Cerebellar cortex (tissue), 1 donor: Measurements from ENCODE around the gene COL18A1.

ENCODE experiments used
- DNase-seq: peaks from one replicate; pipeline ENCODE4 v3.0.0-alpha.2; 2015; ENCODE audit warnings: low spot score

Gene COL18A1

DNA sequence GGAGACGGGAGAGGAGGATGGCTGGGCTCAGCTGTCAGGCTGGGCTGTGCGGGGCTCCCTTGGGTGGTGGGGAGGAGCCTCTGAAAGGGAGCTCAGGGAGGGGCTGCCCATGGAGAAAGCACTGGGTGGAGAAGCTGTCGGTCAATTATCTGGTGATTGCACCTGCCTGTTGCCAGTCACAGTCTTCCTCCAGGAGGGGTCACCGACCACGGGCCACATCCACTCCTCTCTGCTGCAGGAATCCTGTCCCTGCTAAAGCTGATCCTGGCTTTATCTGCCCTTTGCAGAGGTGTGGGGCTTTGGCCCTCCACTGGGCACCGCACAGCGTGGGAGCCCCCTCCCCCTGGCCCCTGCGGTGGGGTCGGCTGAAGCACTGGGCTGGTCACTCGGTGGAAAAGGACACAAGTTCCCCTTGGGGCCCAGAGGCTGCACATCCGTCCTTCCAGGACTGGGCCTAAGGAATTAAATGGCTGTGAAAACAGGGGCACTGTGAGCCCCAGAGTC lies 21.8 kb upstream of the COL18A1 start:
- no peak for DNase-seq

DNA sequence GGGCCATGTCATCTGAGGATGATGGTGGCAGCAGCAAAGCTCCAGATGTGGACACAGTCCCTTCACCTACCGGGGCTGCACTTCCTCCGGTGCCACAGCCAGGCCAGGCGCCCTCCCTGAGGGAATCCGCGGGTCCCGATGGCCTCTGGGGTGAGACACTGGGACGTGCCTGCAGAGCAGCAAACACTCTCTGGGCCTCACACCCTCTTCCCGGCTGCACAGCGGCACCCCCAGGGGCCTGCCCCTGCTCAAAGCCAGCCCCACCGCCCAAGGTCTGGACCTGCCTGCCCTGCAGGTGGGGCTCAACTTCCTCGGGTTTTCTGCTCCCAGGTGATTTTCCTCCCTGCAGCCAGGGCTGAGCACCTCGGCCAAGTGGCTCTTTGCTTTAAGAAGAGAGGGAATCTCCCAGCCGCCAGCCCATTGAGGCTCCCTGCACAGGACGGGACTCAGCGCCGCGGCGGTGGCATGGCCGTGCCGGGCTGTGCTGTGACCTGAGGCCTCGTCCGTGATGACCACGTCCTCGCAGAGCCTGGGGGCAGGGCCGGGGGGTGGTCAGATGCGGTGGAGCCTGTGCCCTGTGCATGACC lies 21.3 kb upstream of the COL18A1 start:
- DNase-seq = no peak

DNA sequence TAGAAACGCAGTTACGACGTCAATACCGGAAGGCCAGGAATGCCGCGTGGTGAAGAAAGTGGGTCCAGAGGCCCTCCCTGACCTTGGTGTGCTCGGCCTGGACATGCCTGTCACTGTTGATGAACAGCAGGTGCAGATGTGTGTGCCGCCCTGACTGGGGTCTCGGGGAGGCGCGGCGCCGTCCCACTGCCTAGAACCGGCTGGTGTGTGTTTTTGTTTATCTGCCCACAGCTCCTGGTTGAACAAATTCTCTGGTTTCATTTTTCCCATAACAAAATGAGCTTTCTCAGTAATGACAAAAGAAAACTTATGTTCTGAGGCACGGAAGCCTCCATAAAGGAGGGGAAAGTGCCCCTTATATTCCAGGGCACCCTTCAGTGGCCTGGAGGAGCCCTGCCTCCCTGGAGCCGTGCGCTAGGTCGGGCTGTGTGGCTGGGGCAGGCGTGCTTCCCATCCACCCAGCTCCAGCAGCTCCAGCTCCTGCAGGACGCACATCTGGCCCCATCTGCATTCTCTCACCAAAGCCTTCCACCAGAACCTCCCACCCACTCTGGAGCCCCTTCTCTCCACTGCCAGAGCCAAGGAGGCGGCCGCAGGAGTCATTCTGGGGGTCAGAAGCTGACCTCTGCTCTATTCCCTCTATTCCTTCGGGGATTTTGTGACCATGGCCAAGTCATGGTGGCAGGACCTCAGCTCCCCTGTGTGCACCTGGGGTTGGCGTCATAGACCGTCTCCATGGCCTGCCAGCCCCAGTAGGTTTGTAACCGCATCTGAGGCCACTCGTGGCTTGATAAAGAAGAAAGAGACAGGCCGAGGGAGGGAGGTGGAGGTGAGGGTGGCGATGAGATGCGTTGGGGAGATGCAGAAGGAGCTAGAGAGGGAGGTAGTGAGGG lies 20.1 kb upstream of the COL18A1 start:
- DNase-seq = no peak

DNA sequence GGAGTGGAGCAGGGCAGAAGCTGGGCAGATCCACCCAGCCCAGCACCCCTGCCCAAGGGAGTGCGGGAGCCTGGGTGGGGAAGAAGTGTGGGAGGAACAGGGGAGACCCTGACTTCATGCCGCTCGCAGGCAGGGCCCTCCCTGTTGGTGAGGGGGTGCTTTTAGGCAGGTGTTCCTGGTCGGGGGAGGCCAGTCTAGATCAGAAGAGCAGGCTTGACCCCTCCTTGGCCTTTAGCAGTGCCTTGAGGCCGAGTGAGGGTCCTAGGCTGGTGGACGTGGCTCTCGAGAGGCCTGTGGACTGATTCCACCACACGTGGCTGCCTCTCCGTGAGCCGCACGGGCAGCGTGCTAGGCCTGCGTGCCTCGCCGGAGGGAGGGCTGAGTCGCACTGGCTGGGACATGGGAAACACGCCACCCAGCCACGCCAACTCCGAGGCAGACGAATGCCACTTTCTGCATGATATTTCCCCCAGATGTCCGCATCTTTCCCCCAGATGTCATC lies 19.4 kb upstream of the COL18A1 start:
- DNase-seq = no peak

DNA sequence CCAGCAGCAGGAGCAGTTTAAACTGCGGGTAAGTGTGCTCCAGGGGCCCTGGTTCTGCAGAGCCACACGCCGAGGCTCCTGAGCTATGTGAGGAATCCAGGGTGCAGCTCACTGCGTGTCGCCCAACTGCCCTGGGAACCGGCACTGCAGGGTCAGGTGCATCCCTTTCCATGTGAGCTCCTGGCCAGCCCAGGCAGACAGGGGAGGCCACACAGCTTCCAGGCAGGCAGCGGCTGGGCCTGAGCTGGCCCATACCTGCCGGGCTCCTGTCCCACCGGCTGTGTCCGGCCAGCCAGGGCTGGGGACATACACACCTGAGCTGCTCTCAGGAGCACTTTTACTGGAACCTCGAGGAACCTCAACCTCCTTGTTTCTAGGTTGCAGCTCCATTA lies 18.6 kb upstream of the COL18A1 start:
- no peak for DNase-seq

DNA sequence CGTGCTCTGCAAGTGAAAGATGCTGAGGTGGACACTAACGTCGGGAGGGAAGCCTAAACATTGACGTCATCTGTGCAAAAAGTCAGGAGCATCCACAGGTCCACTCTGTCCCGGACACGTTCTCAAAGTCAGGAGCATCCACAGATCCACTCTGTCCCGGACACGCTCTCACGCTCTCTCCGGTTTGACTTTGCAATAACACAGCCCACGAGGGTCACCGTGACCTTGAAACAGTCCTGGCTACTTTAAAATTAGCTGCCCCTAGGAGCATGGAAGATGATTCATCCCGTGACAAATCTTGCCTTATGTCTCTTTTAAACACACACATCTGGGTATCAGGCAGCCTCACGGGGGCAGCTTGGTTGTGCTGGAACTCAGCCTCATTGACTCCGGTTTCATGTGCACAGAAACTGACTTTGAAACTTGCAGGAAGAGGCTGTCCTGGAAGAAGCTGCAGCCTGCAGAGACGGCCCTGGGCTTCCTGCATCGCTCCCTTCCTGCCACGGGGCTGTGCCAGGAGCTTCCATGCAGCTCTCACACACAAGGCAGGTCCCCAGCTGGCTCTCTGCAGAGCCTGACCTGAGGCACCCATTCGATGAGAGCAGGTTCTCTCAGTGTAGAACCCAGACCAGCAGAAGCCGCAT lies 18.1 kb upstream of the COL18A1 start:
- DNase-seq = no peak

DNA sequence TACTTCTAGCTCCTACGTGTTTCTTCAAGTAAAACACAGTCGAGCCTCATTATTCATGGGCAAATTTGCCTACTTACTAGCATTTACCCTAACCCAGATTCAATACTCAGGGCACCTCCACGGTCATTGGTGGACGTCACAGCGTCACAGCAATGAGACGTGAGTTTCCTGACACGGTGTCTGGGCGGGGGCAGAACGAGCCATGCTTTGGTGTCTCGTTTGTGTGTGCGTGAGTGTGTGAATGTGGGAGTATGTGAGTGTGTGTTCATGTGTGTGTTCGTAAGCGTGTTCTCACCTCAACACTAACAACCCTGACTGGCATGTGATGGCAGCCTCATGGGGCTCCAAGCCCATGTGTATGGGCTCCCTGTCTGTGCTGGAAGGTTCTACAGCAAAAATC lies 17.5 kb upstream of the COL18A1 start:
- no peak for DNase-seq

DNA sequence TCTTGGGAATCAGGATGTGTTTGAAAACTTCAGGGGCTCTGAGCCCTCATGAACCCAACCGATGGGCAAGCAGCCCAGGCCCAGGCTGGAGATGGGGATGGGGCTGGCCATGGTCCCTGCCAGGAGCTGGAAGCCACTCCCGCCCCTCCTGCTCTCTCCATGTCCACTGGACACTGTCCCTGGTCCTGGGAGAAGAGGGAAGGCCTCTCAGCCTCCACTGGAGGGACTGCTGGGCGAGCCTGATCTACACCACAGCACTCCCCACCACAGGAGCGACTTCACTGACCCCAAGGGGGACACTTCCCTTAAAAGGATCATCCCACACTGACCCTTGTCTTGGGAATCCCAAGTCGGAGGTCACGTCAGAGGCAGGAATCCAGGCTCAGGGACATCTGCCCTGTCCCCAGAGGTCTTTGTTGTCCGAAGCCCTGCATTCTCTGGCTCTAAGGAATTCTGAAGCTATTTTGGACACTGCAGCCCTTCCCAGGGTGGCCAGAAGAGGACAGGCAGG lies 16.9 kb upstream of the COL18A1 start:
- no peak for DNase-seq

DNA sequence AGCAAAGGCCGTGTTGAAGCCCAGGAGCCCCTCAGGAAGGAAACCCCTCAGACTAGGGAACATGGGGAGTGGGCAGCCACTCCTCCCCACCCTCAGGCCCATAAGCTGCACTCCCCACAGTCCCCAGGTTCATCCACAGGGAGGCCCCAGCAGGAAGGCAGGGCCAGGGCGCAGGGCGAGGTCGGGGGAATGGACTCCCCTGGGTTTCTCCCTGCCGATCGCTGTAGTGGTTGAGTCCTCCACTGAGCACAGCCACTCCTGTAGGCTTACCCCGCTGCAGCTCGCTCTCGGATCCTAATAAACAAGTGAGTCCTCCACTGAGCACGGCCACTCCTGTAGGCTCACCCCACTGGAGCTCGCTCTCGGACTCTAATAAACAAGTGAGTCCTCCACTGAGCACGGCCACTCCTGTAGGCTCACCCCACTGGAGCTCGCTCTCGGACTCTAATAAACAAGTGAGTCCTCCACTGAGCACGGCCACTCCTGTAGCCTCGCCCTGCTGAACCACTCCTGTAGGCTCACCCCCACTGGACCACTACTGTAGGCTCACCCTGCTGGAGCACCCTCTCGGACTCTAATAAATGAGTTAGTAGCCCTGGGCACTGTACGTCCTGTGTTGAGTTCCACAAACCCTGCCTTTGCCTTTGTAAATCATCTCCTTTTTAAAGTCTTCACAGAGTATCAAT lies 16.2 kb upstream of the COL18A1 start:
- no peak for DNase-seq

DNA sequence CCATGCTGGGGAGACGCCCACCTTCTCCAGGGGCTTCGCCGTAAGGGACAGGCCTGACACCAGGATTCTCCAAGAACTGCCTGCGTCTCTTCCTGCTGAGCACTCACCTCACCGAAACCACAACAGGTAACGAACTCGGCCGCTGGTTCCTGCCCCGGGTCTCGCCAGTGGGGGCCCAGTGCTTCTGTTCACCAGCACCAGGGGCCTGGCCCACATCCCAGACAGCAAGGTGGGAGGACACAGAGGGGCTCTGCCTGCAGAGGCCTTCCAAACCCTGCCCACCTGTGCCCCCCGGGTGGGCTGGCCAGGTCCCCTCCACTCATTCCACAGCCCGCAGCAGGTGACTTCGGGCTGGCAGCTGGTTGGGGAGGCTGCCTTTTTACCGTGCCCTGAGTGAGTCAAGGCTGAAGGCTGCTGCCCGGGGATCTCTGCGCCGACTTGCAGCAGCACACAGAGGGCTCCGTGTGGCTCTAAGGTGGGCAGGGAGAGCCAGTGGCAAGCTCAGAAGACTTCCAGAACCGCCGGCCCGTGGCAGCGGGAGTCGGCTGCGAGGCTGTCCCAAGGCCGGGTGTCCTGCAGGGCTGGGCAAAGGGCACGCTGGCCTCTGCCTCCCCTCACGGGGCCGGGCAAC lies 14.7 kb upstream of the COL18A1 start:
- DNase-seq = no peak

DNA sequence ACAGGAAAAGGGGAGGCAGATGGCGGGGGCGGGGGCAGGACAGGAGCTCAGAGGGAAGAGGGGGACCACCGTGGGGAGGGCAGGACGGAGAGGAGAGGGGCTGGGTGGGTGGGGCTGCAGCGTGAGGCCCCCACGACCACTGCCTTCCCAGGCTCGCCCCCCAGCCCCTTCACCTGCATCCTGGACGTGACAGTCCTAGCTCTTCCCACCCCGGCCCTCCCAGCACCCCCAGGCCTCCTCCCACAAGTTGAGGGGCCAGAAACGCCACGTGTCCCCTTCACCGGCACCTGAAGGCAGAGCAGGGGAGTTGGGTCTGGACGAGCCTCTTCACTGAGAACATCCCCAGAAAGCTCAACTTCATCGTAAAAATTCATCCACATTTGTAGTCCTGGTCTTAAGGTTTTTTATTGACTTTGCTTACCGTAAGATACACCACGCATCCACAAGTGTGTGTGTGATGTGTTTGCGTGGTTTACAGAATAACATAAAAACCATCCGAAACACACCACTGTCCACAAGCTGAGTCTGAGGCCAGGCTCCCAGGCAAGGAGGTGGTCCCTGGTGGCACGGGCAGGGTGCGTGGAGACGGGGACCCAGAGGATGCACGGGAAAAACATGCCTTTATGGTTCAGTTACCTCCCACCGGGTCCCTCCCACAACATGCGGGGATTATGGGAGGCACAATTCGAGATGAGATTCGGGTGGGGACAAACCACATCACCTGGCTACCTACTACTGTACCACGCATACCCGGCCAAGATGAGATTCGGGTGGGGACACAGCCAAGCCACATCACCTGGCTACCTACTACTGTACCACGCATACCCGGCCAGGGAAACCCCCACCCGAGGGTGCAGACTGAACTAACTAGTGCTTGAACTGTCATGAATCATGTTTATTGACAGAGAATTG lies 13.9 kb upstream of the COL18A1 start:
- no peak for DNase-seq

DNA sequence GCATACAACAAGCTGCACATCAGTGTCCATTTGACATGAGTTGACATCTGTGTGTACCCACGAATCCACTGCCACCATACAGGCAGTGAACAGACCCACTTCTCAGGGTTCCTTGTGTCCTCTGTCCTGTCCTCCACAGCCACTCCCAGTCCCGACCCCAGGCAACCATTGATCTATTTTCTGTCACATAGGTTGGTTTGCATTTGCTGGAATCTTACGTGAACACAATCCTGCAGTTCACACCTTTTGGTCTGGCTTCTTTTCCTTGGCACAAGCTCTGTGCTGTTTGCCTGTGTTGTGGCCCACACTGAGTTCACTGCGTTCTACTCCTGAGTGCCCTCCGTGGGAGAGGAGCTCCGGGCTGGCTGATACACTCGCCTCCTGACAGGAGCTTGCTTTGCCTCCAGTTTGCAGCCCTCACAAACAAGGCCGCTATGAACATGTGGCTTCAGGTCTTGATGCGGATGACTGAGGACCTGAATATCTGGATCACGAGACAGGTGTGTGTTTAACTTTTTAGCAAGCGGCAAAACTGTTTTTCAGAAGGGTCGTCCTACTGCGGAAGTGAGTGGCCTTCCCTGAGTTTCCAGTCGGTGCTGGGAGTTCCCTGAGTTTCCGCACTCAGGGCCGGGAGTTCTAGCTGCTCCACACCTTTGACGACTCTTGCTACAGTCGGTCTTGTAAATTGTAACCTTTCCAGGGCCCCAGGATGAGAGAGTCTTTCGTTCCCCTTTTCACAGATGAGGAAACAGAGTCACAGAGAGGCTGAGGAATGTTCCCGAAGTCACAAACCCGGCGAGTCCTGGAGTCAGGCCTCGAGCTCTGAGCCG lies 13.0 kb upstream of the COL18A1 start:
- DNase-seq = no peak

DNA sequence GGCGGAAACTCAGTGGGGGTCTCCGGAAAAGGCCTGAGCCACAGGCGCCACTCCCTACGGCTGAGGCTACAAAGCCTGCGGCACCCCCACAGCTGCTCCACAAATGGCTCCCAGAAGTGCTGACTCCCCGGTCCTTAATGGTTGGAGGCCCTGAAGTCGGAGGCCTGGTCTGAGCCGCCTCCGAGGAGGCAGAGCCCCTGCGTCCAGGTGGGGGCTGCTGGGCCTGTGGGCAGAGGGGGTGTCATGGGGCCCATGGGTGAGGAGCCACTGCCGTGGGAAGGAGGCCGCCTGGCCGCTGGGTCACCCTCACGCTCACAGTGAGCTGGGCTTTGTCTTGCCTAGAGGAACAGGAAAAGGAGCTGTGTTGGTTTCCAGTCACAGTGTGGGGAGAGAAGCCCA lies 12.4 kb upstream of the COL18A1 start:
- no peak for DNase-seq

DNA sequence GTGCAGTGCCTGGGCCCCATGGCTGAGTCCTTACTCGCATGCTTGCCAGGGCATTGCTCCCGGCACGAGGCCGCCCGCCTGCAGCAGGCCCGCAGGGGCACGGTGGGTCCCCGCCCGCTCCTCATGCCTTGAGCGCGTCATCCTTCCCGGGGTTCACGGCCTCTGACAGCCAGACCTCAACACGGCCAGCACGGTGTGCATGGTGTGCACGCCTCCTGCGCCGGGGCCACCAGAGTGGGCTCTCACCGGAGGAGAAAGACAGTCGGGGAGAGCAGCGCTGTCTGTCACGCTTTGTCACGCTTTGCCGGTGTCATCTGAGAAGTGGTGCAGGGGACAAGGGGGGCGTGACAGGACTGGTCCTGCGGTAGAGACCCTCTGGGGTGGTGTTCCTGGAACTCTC lies 11.9 kb upstream of the COL18A1 start:
- DNase-seq = no peak

DNA sequence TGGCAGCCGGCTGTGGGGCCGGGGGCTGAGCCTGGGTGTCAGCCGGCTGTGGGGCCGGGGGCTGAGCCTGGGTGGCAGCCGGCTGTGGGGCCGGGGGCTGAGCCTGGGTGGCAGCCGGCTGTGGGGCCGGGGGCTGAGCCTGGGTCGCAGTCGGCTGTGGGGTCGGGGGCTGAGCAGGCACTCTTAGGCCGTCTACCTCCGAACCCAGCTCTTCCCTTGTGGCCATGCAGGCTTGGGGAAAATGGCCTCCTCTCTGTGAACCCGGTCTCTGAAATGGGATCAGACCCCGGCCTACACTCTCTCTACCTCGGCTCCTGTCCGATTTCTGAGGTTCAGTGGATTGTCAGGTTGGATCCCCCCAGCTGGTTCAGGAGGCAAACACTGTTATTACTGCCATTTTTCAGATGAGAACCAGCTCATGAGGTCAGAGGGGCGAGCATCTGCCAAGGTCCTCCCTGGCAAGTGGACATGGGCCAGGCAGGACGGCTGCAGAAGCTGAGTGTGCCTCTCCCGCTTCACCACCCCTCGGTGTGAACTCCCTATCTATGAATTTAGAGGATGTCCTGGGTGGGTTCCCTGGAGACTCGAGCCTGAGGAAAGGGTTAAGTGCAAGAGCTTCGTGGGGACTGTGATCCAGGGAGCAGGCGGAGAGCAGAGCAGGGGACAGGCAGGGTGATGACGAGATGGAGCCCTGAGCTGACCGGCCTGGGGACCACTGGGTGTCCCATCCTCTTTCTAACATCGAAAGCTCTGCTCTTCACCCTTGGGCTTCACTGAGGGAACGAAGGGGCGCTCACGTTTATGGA lies 10.9 kb upstream of the COL18A1 start:
- DNase-seq = no peak

DNA sequence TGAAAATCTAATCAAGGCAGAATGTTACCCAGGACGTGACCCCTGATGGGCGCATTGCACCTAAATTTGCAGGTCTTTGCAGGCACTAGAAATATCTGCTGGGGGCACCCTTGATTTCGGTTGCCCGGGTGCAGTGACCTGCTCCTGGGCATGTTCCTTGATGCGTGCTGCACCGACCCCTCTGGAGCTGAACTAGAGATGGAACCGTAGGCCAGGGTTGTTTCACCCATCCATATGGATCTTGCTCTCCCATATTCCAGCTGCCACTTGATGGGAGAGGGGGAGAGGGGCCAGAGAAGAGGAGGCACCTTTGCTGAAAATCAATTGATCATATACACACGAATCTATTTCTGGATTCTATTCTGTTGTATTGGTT lies 8.4 kb upstream of the COL18A1 start:
- no peak for DNase-seq

DNA sequence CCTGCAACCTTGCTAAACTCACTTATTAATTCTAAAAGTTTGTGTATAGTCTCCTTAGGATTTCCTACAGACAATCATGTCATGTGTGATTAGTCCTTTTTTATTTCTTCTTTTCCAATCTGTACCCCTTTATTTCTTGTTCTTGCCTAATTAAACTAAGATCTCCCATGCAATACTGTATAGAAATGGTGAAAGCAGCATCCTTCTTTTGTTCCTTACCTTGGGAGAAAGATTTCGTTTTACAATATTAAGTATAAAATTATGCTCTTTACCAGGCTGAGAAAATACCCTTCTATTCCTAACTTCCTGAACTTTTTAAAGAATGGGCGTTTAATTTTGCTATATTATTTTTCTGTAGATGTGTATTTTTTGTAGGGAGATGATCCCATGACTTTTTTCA lies 7.6 kb upstream of the COL18A1 start:
- DNase-seq = no peak

DNA sequence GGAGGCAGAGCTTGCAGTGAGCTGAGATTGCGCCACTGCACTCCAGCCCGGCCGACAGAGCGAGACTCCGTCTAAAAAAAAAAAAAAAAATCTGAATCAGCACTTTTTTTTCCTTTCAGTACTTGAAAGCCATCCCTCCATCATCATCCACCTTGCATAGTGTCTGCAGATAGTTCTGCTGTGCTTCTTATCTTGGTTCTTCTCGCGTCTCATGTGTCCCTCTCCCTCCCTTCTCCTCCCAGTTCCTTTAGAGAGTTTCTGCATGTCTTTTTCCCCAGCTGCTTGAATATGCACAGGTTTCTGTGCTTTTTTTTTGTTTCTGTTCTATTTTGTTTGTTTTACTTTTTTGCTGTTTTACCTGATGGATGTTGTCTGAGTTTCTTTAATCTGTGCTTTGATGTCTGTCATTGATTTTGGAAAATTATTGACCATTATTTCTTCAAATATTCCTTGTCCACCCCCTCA lies 3.9 kb upstream of the COL18A1 start:
- no peak for DNase-seq
